GM21367 (cell line): ENCODE measurements around the gene LRP1B.

ENCODE experiments used
- ATAC-seq: cut with Tn5 transposase; IDR thresholded peaks from one replicate; pipeline ENCODE4 v1.9.1; 2021; ENCODE audit not compliant: unreplicated experiment

Gene LRP1B

GRCh38 chr2:141058556-141058955, 1072.3 kb downstream of the LRP1B start:
- no peak for ATAC-seq

GRCh38 chr2:141055531-141055930, 1075.3 kb downstream of the LRP1B start:
- no peak for ATAC-seq

- ATAC-seq: no peak
These were observed 1081.9 kb downstream of the LRP1B start for GRCh38 chr2:141048951-141049350.

GRCh38 chr2:141041281-141041680, 1089.5 kb downstream of the LRP1B start:
- no peak for ATAC-seq

GRCh38 chr2:141038341-141038740, 1092.5 kb downstream of the LRP1B start:
- ATAC-seq: no peak

GRCh38 chr2:141037361-141037760, 1093.5 kb downstream of the LRP1B start:
- no peak for ATAC-seq

- ATAC-seq: no peak
These were observed 1094.9 kb downstream of the LRP1B start for GRCh38 chr2:141035846-141036420.

GRCh38 chr2:141029428-141030078, 1101.3 kb downstream of the LRP1B start:
- ATAC-seq: no peak

- no peak for ATAC-seq
These were observed 1103.6 kb downstream of the LRP1B start for GRCh38 chr2:141027221-141027620.

GRCh38 chr2:141021611-141022010, 1109.2 kb downstream of the LRP1B start:
- no peak for ATAC-seq

- no peak for ATAC-seq
These were observed 1109.7 kb downstream of the LRP1B start for GRCh38 chr2:141021109-141021508.

- no peak for ATAC-seq
These were observed 1110.5 kb downstream of the LRP1B start for GRCh38 chr2:141020346-141020745.

- no peak for ATAC-seq
These were observed 1115.3 kb downstream of the LRP1B start for GRCh38 chr2:141015341-141016047.

- ATAC-seq: no peak
These were observed 1126.7 kb downstream of the LRP1B start for GRCh38 chr2:141003967-141004657.

- ATAC-seq: no peak
These were observed 1129.1 kb downstream of the LRP1B start for GRCh38 chr2:141001750-141002149.

GRCh38 chr2:140998577-140998976, 1132.2 kb downstream of the LRP1B start:
- ATAC-seq: no peak

- ATAC-seq: no peak
These were observed 1132.8 kb downstream of the LRP1B start for GRCh38 chr2:140998017-140998416.

GRCh38 chr2:140994856-140995255, 1136.0 kb downstream of the LRP1B start:
- ATAC-seq: no peak

GRCh38 chr2:140990416-140990815, 1140.4 kb downstream of the LRP1B start:
- ATAC-seq: no peak

GRCh38 chr2:140988597-140988996, 1142.2 kb downstream of the LRP1B start:
- ATAC-seq: no peak

- no peak for ATAC-seq
These were observed 1144.4 kb downstream of the LRP1B start for GRCh38 chr2:140986456-140986855.

GRCh38 chr2:140975237-140975636, 1155.6 kb downstream of the LRP1B start:
- ATAC-seq: no peak
